Fibroblast of lung (primary cell): ENCODE results near the gene RNF146.

Source experiments
- EZH2 ChIP-seq: IDR thresholded peaks from 2 replicates; pipeline ENCODE4 v1.5.1; 2012; ENCODE audit warnings: low read length, control low read depth, mild to moderate bottlenecking; ENCODE audit errors: missing control alignments
- TF ChIP-seq, protein P1 (sequence below), 2 donors: IDR thresholded peaks in 1 of 2; conservative IDR thresholded peaks in 1 of 2; 1 replicate in 1 of 2; 2 replicates in 1 of 2; pipeline ENCODE4 v1.5.1; 2011 to 2012; ENCODE audit warnings: low read length in 2 of 2, control low read depth in 1 of 2, inconsistent platforms in 1 of 2, low read depth in 1 of 2, mild to moderate bottlenecking in 1 of 2

DNA sequence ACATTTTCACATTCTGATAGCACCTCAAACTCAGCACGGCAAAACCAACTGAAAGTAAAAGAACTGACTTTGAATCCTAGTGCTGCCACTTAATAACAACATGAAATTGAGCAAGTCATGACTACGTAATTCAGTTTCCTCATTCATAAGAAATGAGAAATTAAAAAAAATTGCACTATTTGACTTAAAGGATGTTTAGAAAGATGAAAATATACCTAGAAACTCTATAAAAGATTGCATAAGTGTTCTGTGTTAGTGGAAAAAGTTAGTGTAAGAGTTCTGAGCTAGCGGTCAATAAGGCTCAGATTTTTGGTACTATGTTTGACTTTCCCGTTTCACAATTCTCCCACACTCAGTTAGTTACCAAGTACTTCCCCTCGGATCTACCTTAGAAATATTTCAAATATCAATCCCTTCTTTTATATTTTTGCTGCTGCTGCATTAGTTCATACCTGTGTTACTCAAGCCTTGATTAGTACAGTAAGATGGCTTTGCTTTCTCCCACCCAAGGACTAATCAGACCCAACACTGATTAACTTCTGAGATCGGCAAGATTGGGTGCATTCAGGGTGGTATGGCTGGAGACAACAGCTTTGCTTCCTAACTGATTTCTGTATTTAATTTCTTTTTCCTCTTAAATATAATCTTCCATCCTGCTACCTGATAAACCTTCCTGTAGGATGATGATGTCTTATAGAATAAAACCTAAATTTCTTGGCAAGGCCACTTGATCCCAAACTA, 50.9 kb downstream of the RNF146 start:
- TF ChIP-seq, protein P1, sequence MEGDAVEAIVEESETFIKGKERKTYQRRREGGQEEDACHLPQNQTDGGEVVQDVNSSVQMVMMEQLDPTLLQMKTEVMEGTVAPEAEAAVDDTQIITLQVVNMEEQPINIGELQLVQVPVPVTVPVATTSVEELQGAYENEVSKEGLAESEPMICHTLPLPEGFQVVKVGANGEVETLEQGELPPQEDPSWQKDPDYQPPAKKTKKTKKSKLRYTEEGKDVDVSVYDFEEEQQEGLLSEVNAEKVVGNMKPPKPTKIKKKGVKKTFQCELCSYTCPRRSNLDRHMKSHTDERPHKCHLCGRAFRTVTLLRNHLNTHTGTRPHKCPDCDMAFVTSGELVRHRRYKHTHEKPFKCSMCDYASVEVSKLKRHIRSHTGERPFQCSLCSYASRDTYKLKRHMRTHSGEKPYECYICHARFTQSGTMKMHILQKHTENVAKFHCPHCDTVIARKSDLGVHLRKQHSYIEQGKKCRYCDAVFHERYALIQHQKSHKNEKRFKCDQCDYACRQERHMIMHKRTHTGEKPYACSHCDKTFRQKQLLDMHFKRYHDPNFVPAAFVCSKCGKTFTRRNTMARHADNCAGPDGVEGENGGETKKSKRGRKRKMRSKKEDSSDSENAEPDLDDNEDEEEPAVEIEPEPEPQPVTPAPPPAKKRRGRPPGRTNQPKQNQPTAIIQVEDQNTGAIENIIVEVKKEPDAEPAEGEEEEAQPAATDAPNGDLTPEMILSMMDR (conservative IDR thresholded peaks at IDR 0.05 in 1 of 2, IDR thresholded peaks at IDR 0.05 in 1 of 2; ENCODE audit: low read depth in 1 of 2, low read length in 2 of 2), result no peak
- TF ChIP-seq EZH2, result no peak
